SHP77 treated with DMSO at 0.1 percent for 48 hours (cell line): ENCODE results near the gene KRTAP3-2.
"Not testable (repeated sequence)": the region's sequence is repeated elsewhere in the genome, so short reads cannot be mapped to it uniquely, and the experiment has no call there.

Experiments
- DNase-seq: peaks from one replicate; lab custom pipeline; 2025; lab: John Stamatoyannopoulos, UW

Gene KRTAP3-2

GRCh38 chr17:40999563-40999962 is at the start of gene KRTAP3-2:
Gene KRTAP3-2 (minus strand): TSS chr17:40999906. CDS start chr17:40999853, 53 bp downstream.
- DNase-seq = not testable (repeated sequence)

DNA sequence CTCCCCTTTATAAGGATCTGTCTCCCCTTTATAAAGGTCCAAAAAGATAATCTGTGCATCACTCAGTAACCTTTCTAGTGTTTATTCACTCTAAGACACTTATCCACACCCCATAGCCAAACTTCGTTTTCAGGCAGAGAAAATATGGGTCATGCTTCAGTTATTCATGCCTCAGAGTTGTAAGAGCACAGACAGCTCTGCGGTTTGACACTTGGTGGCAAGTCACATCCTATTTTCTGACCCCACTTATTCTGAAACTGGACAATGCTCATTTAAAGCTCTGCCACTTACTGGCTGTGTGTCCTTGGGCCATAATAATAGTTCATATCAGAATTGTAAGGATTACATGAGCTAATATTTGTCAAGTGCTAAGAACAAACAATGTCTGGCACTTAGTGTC is 49.4 kb upstream of the KRTAP3-2 start:
- DNase-seq = no peak

DNA sequence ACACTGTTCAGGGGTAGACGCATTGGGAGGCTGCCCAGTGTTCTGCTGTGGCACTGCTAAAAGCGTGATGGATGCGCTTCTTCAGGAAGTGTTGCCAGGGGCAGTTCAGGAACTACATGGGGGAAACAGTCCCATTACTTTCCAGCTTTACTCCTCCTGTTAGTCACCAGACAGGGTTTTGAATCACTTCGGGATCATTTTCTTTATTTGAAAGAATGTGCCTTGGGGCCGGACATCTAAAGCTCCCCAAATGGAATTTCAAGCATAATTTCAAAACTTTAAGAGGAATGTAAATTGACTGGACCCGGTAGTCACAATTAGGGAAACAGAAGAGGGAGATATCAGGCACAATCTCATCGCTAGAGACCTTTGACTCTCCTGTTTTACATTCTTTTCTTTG is 48.7 kb upstream of the KRTAP3-2 start:
- no peak for DNase-seq

DNA sequence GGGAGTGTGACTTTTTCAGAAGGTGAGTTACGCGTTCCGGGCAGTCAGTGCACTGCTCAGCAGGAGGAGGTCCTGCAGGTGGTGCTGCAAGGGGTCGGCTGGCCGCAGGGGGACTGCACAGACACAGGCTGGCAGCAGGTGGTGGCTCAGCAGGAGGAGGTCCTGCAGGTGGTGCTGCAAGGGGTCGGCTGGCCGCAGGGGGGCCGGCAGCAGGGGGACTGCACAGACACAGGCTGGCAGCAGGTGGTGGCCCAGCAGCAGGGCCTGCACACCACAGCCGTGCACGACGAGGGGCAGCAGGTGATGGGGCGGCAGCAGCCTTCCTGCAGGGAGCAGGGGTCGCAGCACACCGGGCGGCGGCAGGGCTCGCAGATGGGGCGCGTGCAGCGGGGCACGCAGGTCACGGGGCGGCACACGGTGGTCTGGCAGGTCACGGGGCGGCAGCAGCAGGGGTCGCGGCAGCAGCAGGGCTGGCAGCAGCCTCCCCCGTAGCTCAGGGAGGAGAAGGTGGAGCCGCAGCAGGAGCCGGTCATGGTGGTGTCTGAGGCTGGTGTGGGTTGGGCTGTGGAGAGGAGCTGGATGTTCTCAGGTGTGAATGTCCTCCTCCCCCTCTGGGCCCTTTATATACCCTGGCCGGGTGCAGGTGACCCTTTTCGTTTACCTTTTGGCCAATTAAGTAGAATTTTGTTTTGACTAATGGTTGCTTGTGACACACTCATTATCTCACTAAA is 47.2 kb upstream of the KRTAP3-2 start, which contains the start of gene KRTAP2-1:
TSS of gene KRTAP2-1 (minus strand) at position 582 of the 731 bp plus-strand sequence. CDS start at position 533, 49 bp downstream.
- DNase-seq = not testable (repeated sequence)

GRCh38 chr17:41042953-41043352 is 43.2 kb upstream of the KRTAP3-2 start:
- no peak for DNase-seq

- DNase-seq = not testable (repeated sequence)
Observed at GRCh38 chr17:41040783-41041571, 41.3 kb upstream of the KRTAP3-2 start, which contains the start of gene KRTAP1-1. Gene KRTAP1-1 (minus strand): TSS chr17:41041450. CDS start chr17:41041397, 53 bp downstream.

DNA sequence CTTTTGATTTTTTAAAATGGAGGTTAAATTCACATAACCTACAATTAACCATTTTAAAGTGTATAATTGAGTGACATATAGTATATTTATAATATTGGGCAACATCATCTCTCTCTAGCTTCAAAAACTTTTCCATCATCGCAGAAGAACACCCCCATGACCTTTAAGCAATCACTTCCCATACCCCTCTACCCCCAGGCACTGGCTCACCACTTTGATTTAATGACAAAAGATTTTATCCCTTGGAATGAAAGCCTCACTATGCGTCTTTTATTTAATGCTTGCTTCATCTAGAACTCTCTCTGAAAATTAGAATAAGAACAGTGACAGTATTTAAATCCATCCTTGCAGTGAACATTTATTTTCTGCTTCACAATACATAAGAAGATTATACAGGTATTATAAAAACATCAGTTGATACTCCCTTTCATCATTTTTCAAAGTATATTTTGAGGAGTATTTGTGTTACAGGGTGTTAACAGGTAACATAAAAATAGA is 38.2 kb upstream of the KRTAP3-2 start:
- no peak for DNase-seq

DNA sequence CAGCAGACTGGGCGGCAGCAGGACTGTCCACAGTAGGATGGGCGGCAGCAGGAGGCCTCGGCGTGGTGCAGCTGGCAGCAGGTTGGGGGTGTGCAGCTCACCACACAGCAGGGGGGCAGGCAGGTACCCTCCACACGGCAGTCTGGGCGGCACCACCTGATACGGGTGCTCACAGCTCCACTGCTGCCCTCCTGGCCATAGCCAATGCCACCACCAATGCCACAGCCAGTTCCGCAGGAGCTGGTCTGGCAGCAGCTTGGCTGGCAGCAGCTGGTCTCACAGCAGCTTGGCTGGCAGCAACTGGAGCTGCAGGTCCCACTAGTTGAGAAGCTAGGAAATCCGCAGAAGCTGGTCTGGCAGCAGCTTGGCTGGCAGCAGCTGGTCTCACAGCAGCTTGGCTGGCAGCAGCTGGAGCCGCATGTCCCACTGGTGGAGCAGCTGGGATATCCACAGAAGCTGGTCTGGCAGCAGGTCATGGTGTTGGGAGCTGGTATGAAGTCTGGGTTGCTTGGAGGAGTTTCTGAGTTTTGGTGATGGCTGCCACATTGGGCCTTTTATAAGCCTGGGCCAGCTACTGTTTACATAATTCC is 34.7 kb upstream of the KRTAP3-2 start, which contains the start of gene KRTAP1-3:
TSS of gene KRTAP1-3 (minus strand) at position 529 of the 590 bp plus-strand sequence. CDS start at position 476, 53 bp downstream.
- DNase-seq = not testable (repeated sequence)

DNA sequence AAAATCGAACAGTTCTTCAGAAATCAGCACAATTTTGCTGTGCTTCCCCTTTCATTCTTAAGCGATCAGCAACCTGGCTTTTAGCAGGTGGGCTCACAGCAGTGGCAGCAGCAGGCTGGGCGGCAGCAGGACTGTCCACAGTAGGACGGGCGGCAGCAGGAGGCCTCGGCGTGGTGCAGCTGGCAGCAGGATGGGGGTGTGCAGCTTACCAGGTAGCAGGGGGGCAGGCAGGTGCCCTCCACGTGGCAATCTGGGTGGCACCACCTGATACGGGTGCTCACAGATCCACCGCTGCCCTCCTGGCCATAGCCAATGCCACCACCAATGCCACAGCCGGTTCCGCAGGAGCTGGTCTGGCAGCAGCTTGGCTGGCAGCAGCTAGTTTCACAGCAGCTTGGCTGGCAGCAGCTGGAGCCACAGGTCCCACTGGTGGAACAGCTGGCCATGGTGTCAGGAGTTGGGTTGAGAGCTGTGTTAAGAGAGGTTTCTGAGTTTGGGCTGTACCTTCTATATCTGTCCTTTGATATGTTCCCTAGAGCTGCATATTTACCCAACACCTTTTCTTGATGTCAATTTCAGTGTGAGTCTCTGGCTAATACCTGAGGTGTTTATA is 30.0 kb upstream of the KRTAP3-2 start, which contains the start of gene KRTAP1-4:
TSS of gene KRTAP1-4 (minus strand) at position 563 of the 613 bp plus-strand sequence. CDS start at position 446, 117 bp downstream.
- no peak for DNase-seq

GRCh38 chr17:41026715-41027471 is 27.2 kb upstream of the KRTAP3-2 start, which contains the start of gene KRTAP1-5:
Gene KRTAP1-5 (minus strand): TSS chr17:41027208. CDS start chr17:41027155, 53 bp downstream.
- no peak for DNase-seq

GRCh38 chr17:41024697-41025096 is 25.0 kb upstream of the KRTAP3-2 start:
- DNase-seq = no peak

- DNase-seq = no peak
Observed at GRCh38 chr17:41020336-41020735, 20.6 kb upstream of the KRTAP3-2 start.

GRCh38 chr17:41019415-41019814 is 19.7 kb upstream of the KRTAP3-2 start:
- DNase-seq = no peak

- no peak for DNase-seq
Observed at GRCh38 chr17:41018541-41018940, 18.8 kb upstream of the KRTAP3-2 start.

- no peak for DNase-seq
Observed at GRCh38 chr17:41016578-41017215, 17.0 kb upstream of the KRTAP3-2 start.

- no peak for DNase-seq
Observed at GRCh38 chr17:41015454-41015853, 15.7 kb upstream of the KRTAP3-2 start.

- no peak for DNase-seq
Observed at GRCh38 chr17:41013606-41014005, 13.9 kb upstream of the KRTAP3-2 start.

GRCh38 chr17:41013181-41013580 is 13.5 kb upstream of the KRTAP3-2 start:
- no peak for DNase-seq

DNA sequence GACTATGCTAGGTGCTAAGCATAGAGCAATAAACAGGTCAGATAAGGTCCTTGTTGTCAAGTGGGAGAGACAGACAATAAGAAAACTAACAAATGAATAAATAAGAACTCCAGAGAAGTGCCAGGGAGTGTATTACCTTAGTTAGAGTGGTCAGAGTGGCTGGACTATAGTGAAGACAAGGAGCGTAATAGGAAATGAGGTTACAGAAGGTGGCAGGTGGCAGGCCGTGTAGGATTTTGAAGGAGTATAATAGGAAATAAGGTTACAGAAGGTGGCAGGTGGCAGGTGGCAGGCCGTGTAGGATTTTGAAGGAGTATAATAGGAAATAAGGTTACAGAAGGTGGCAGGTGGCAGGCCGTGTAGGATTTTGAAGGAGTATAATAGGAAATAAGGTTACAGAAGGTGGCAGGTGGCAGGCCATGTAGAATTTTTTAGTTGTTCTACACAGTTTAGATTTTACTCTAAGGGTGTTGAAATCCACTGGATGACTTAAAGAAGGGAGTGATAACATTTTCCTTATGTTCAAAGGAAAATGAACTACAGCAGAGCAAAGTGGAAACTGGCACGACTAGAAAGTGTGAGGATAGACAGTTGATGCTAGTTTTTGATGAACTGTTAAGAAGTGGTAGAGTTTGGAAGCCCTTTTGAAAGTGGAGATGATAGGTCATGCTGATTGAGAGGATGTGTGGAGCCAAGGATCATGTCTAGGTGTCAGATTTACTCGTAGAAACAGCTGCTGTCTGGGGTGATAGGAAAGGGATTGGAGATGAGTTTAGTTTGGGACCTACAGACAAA is 12.8 kb upstream of the KRTAP3-2 start:
- DNase-seq = no peak
